GM18907 (cell line): ENCODE results near the gene ZNF536.

Source experiments
- ATAC-seq: cut with Tn5 transposase; IDR thresholded peaks from one replicate; pipeline ENCODE4 v1.9.1; 2021; ENCODE audit warnings: mild to moderate bottlenecking, moderate library complexity; ENCODE audit not compliant: unreplicated experiment

Gene ZNF536

DNA sequence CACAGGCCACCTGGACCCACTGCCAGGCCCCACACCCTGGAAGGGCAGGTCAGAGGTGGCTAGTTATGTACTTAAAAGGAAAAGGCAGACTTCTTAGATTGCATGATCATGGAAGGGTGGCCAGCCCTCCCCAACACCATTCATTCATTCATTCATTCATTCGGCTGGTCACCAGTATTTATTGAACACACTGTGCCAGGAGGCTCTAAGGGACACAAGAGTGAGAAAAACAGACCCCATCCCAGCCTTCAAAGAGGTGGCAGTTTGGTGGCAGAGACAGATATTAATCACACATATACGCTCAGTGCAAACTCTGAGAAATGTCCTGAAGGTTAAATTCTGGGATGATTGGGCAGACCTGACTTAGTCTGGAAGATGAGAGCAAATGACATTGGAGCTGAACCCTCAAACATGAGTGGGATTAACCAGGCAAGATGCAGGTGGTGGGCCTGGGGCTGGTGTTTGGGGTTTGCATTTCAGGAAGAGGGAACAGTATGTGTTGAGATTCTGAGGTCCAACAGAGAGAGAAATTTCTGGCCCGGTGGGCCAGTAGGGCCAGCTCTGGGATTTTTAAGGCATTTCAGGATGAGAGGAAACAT is 147.5 kb downstream of the ZNF536 start:
- ATAC-seq, result no peak

DNA sequence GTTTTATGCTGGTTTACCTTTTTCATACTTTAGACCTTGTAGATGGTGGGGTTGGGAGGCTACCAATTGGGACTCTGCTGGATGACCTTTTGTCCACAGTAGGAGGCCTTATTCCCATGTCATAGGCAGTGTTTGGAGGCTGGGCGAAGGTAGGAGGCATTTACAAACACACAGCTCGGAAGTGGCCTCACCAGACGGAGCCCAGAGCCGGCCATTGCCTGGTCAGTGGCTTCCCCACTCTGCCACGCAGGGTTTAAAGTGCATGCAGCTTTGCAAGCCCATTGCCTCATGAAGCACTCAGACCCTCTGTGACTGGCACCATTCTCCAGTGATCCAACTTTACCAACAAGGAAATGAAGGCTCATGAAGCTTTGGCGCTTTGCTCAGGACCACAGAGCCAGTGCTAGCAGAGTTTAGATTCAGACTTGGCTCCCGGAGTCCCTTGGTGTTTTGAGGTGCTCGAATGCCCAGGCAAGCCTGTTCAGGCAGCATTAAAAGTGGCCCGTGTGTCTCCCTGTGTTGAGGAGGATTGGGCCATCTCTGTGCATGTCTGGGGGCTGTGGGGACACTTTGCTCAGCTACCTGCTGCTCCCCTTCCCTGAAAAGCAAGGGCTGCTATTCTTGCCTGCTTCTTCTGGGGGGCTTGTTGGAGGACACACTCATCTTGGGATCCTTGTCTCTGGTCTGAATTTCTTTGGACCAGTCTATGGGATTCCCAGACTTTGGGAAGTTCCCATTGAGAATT is 148.7 kb downstream of the ZNF536 start:
- ATAC-seq, result no peak

DNA sequence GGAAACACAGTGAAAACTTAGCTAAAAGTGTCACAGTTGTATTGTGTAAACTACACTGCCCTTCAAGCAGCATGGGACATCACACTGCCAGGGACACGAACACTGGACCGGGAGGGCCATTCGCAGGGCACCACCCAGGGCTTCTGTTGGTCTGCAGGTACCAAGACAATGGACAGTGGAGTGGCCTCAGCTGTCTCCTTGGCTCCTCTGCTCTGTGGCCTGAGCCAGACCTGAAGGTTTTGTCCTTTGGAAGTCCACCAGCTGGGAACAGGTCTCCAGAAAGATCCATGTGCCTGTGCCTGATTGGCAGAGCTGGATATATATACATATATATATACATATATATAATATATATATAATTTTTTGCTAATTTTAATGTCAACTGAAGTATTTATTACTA is 149.8 kb downstream of the ZNF536 start:
- no peak for ATAC-seq

DNA sequence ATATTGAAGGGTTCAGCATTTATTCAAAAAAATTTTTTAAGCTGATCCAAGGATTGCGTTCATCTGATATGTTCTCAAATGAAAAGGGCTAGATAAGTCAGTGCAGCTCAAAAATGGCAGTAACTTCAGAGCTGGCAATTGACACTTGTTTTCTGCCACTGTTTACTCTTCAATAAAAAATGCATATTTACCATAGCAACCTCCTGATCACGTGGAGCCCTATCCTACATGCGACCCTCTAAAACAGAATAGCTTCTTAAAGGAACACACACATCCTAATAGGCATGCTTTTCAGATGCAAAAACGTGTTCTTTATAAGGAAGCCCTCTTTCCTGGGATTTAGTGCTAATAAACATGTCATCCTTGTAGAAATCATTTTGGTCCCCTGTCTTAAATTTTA is 150.2 kb downstream of the ZNF536 start:
- no peak for ATAC-seq

DNA sequence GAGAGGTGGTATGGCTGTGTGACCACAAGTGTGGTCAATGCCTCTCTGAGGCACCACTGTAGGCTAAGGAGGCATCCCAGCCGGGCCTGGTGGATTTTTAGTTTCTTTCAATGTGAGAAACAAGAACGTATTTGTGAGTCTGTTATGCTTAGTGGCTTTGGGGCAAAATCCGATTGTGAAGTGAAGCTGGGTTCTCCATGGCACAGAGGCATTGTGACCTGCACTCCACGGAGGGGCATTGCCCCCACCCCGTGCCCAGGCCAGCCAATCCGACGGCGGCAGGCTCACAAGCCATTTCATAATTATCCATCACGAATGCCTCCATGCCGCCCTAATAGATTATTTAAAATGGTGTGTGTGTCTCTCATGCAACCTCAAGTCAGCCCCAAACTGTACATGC is 151.6 kb downstream of the ZNF536 start:
- no peak for ATAC-seq

DNA sequence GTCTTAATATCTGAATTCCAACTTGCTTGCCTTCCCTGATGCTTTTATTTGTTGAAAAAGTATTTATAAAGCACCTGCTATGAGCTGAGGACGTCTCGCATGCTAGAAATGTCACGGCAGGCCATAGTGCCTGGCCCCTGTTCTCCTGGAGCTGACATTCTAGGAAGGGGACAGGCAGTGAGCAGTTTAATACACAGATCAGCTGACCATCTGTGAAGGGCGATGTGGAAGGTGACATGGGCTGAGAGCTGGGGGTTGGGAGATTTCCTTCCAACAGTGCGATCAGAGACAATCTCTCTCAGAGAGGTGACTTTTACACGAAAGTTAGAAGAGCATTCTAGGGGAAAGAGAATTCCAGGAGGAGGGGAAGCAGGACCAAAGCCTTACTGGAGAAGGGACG is 153.2 kb downstream of the ZNF536 start:
- no peak for ATAC-seq

DNA sequence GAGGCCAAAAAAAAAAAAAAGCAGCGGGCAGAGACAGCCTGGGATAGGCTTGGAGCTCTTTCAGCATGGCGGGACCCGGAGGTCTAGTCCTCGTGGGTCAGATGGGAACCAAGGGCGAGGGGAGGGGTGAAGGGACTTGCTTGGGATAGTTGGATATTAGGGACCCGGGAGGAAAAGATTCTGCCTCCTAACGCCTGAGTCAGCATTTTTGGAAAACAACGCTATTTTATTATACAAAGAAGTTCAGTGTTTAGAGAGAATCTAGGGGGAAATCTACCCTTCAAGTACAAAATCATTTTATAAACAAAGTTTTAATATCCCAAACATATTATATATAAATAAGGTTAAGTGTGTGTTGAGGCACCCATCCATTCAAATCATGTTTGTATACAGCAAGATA is 156.7 kb downstream of the ZNF536 start:
- ATAC-seq, result no peak

DNA sequence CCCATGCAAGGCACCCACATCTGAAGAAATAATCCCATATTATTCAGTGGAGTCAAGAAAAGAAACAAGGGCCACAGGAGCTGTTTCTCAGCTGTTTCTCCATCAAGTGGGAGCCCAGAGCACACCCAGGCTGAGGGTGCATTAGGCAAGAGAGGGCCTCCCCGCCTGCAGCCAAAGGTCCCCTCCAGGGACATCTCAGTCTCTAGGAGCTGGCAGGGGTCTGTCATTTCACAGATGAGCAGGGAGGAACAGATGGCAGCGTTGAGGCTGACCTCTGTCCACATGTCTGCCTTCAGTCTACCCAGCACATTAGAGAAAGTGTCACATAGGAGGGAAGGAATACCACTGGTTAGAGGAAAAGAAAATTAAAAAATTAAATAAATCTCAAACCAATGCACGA is 157.7 kb downstream of the ZNF536 start:
- ATAC-seq, result no peak

DNA sequence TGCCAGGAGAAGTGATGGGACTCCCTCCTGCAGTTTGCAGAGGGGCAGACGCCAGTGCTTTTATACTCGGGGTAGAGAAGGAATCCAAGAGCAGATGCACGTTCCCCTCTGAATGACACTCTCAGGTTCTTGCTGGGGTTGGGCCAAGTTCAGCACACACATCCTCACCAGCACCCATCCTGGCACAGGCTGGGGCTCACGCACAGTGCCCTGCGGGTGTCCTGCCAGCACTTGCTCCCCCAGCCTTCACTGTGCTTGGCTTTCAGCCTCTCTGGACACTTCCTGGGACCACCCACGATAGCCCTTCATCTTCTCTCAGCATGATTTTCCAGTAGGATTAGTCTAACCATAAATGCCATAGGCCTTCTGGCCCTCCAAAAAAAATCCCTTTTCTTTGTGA is 158.6 kb downstream of the ZNF536 start:
- no peak for ATAC-seq

DNA sequence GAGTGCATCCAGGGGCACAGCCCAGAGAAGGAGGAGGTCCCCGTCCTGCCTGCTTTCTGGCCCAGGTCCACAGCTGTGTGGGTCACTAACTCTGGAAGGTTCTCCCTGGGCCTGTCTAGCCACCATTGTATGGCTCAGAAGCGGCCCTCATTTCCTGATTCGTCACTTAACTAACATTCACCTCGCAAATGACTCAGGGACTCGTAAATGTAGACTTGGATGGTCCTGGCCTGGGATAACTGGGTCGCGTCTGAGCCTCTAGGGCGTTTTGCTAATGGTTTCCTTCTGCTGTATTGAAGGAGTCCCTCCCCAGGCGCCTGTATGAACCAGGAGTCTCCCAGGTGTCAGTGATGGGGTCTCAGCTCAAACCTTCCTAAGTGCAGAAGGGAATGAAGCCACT is 162.8 kb downstream of the ZNF536 start:
- no peak for ATAC-seq

DNA sequence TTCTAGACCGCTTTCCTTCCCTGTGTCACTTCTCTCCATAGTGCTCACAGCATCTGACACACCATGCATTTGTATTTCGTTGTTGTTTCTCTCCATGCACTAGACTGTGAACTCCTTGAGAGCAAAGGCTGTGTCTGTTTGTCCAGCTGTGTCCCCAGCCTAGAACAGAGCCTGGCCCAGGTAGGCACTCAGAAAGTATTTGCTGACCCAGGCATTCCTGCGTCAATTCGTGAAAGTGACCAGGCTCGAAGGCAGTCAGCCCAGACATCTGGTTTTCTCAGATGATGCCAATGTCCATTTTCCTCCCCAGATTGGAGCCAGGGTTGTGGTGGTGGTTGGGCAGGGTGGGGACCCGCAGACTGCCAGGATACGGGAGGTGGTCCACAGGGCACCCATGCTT is 164.8 kb downstream of the ZNF536 start:
- no peak for ATAC-seq

DNA sequence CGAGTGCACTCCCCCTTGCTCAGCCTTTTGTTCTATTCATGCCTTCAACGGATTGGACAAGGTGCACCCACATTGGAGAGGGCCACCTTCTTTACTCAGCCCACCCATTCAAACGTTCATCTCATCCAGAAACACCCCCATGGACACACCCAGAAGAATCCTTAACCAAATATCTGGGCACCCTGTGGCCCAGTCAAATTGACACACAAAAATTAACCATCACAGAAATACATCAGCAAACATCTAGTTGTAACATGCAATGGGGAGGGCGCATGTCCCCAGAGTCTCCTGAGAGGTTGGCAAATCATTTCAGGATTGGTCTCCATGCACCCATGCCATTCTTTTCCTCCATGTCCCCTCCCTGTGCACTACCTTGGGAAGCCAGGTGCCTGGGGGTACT is 167.1 kb downstream of the ZNF536 start:
- ATAC-seq, result no peak

DNA sequence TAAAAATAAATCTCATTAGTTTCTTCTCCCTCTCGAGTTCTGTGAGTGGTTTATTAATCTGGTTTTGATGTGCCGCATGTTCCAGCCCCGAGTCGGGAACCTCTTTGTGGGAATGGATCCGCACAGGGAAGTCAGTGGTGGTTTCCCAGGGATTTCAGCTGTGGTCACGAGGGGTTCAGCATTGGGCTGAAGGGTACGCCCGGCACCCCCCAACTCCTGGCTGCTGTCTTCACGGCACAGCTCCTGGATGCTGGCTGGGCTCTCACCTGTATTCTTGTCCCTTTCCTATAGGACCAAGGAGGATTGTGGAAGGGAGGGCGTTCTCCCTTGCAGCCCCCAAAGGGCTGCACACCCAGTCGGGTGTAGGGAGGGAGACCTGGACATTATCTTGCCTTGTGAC is 167.8 kb downstream of the ZNF536 start:
- no peak for ATAC-seq

DNA sequence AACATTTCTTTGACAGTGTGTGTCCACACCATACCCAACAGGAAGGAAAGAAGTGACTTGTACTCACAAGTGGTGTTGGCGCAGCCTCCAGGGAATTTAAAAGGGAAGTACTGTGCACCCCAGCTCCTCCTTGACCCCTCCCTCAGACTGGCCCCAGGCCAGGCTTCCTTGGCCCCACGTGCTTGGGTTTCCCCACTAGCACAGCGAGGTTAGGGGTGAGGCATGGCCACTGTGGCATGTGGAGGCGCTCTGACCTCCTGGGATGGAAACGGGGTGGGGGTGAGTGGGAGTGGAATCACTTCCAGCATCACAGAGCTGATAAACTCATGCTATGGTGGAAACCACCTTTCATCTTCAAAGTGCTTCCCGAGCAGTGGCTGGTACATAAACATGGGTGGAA is 168.6 kb downstream of the ZNF536 start:
- no peak for ATAC-seq

DNA sequence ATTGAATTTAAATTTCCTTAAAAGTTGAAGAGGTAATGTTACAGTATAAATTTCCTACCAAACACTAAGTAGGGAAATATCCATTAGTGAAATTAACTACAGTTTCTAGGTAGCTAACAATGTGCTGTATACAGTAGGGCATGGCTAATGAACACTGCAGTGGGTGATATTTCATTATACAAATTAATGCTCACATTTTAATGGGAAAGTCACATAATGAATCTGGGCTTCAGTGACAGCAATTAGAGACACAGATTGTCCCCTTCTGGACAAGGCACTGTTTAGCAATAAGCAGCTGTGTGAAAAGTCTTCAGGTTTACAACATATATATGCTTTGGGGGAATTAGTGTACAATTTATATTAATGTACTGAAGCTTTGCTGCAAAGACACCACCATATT is 169.4 kb downstream of the ZNF536 start:
- ATAC-seq, result no peak

DNA sequence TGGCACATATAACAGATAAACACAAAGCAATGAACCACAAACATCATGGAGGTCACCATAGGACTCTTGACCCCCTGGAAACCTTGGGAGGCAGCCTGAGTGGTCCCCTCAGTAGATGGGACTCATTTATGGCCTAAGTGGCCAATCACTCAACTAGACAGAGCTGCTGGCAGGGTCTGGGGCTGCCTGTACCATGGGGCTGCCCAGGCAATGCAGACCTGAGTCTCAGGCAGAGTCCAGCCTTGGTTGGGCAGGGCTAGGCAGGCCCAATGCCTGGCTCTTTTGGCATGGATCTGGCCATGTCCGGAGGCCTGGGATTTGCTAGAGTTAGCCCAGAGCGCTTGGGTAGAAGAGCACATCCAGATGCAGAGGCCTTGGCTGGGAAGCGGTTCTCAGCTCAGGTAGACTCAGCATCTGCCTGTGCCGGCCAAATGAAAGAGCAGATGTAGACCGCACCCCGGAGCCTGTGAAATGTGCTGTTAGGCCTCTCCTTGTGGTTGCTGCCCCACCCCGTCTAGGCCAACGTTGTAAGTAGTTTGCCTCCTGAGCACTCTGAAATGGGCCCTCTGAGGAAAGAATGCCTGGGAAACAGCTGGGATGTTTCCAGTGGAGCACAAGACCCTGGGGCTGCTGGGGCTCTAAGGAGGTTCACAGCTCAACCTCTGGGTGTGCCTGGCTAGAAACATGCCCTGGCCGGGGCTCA is 171.2 kb downstream of the ZNF536 start:
- no peak for ATAC-seq

DNA sequence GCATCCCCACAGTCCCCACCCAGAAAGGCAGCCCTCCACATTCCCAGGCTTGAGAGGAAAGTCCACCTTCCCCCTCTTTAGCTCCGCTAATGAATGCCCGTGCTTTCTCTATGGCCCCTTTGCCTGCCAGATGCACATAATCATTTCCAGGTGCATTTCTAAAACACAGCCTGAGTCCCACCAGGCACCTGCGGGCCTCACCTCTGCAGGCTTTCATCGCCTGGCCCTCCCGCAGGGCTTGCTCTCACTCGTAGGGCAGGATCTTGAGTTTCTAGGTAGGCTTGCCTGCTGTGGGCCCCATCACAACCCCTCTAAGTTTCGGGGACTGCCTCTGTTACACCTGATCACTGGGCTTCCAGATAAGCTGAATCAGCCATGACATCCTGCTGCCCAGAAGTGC is 173.6 kb downstream of the ZNF536 start:
- ATAC-seq, result no peak

DNA sequence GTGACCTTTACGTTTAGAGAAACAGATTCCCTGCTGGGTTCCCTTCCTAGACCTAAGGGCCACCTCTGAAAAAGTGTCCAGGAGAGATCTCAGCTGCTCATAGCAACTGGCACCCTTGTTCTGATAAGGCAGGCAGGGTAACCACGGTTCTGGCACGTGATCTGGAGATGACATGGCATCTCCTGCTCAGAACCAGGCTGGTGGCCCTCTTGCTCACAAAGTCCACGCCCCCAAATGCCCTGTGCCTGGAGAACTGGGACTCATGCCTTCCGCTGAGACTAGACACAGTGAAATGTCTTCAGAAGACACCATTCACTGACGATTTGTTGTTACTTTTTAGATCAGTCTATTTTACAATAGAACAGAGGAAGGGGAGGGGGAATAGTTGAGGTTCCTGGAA is 174.1 kb downstream of the ZNF536 start:
- no peak for ATAC-seq

DNA sequence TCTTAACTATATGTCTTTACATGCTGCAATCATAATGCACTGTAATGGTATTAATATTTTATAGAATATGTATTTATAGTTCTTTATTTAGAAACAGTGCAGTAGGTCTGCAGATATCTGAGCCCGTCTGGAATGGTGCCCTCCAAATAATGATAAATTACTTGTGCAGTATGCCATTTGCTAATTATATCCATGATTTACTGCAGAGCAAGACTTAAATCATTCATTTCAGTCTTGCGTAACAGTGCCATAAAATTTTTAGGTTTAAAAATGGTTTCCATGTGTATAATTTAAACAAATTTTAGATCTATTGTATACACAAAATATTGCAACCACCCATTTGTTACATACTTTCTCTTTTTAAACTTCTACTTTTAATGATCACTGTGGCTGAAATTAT is 175.1 kb downstream of the ZNF536 start:
- no peak for ATAC-seq

DNA sequence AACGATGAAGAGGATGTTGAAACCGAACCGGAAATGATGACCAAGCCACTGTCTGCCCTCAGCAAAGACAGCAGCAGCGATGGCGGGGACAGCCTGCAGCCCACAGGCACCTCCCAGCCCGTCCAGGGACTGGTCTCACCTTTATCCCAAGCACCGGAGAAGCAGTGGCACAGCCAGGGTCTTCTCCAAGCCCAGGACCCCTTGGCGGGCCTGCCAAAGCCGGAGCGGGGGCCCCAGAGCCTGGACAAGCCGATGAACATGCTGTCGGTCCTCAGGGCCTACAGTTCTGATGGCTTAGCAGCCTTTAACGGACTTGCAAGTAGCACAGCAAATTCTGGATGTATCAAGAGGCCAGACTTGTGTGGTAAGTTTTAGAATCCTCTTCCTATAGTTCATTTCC is 177.0 kb downstream of the ZNF536 start:
- no peak for ATAC-seq

DNA sequence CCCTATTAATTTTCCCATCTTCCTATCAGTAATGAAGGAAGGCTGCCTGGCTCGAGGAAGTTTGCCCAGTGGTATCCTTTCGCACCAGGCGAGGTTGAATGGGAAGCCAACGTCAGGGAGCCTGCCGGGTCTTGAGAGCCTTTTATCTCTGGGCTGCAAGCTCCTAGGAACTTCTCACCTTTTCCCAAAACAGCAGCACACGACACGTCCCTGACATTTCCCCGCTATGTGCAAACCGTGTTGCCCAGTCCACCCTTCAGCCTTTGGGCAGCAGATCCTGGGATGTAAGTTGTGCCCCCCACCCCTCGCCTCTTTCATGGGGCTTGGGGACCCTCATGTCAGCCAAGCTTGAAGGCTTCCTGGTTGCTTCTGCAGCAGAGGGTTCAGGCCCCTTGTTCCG is 179.1 kb downstream of the ZNF536 start:
- ATAC-seq, result no peak

DNA sequence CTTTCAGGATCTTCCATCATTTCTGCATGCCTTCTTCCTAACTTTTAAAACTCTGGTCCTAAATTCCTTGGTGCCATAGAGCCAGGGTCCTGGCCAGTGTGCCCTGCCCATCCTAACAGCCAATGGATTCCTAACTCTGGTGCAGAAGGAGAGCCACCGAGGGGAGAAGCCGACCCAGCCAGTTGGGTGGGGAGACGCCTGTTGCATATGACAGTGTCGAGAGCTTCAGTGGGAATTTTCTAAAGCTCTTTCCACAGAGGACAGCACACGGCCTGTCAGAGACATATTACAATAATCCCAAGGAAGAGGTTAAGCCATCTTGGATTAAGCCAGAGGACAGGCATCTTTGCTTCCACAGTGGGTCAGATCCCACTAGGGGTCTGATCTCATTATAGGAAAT is 180.4 kb downstream of the ZNF536 start:
- no peak for ATAC-seq
